HuH-7 (cell line): ENCODE measurements around the gene PLOD1.
"Not testable (repeated sequence)": the region's sequence is repeated elsewhere in the genome, so short reads cannot be mapped to it uniquely, and the experiment has no call there.

Source experiments
- DNase-seq: peaks from one replicate; pipeline ENCODE4 v3.0.0; 2011; ENCODE audit warnings: low spot score

Gene PLOD1

GRCh38 chr1:11939794-11940193 is 5.3 kb downstream of the PLOD1 start:
- DNase-seq, result not testable (repeated sequence)

- no peak for DNase-seq
These were observed 5.9 kb downstream of the PLOD1 start for GRCh38 chr1:11940260-11940921.

DNA sequence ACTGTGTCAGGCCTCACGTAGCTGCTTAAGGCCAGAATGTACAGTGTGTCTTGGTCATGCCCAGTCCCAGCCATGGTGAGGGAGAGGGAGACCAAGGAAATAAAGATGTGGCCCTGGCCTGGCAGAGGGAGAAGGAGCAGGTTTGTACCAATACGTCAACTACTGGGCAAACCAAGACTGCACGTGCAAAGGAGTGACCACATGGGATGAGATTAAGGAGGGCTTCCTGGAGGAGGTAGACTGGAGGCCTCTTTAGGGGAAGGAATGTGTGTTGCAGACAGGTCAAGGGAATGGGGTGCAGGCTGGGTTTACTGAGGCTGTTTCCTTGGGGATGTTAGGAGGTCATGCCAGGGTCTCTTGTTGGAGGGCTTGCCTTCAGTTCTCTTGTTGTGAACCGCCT is 7.8 kb downstream of the PLOD1 start:
- DNase-seq, result no peak

GRCh38 chr1:11943619-11944018 is 9.1 kb downstream of the PLOD1 start:
- DNase-seq, result no peak

DNA sequence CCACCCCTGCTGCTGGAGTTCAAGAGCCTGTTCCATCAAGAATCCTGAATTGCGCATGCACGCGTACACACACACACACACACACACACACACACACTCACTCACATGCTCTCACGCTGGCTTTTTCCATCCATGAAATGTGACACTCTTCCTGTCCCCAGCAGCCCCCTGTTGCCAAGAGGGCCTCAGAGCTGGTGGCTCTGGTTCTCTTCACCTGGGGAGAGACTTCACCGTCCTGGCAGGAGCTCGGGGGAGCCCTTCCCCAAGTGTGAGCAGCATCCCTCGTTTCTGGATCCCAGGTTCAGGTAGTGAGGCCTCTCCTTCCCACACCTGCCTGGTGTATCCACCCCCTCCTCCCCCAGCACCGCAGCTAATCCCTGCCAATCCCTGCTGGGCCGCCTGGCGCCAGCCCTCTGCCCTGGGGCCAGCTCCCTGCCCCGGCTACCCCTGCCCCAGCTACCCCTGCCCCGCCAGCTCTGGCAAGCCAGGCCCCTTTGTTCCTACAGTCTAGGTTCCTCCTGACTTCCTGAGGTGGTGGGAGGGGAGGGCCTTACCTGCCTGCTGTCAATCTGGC is 9.9 kb downstream of the PLOD1 start:
- DNase-seq, result no peak

GRCh38 chr1:11946647-11947046 is 12.1 kb downstream of the PLOD1 start:
- no peak for DNase-seq

GRCh38 chr1:11948822-11949458 is 14.4 kb downstream of the PLOD1 start:
- no peak for DNase-seq

GRCh38 chr1:11951901-11952300 is 17.4 kb downstream of the PLOD1 start:
- no peak for DNase-seq

DNA sequence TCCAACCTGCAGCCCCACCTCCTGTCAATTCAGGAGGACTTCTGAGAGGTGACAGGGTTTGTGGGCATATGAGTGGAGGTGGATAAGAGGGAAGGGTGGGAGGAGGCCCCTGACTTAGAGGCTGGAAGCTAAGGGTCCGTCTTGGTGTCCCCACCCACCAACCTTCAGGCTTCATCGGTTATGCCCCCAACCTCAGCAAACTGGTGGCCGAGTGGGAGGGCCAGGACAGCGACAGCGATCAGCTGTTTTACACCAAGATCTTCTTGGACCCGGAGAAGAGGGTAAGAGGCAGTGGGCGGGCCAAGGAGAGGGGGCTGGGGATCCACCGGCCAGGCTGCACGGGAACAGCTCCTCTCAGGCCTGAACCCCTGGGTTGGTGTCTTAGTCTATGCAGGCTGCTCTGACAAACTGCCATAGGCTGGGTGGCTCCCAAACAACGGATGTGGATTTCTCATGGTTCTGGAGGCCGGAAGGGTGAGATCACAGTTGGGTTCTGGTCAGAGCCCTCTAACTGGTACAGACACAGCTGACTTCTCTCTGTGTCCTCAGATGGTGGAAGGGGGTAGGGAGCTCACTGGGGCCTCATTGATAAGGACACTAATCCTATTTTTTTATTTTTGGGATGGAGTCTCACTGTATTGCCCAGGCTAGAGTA is 18.1 kb downstream of the PLOD1 start:
- DNase-seq, result no peak

DNA sequence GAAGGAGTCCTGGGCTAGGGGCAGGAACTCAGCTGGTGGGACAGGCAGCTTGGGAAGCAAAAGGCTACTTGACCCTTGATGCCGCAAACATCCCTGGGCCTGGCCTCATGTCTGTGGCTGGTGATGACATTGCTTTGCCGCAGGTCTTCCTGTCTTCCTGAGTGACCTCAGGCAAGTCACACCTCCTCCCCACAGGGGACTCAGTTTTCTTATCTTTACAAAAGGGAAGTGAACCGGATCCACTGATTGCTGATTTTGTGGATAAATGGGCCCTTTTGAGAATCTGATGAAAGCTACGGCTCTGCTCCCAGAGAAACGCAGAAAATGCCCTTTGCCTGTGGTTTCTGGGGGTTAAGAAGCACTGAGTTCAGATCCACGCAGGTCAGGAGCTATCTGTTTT is 20.7 kb downstream of the PLOD1 start:
- no peak for DNase-seq

DNA sequence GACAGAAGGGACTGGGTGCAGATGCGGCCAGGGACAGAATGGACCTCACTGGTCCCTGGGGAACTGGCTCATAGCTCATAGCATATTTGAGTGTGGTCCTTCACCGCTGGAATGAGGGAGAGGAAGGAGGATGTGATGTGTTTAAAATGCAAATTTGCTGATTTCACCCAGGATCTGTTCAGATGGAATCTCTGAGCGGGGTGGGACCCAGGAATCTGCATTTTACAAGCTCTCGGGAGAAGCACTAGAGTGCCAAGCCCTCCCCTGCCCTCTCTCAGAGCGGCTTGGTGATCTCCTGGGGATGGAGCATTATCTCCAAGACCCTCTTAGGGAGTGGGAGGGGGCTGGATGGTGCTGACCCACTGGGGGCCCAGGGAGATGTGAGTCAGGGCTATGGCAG is 22.9 kb downstream of the PLOD1 start:
- no peak for DNase-seq

GRCh38 chr1:11957897-11958296 is 23.4 kb downstream of the PLOD1 start:
- DNase-seq, result no peak

DNA sequence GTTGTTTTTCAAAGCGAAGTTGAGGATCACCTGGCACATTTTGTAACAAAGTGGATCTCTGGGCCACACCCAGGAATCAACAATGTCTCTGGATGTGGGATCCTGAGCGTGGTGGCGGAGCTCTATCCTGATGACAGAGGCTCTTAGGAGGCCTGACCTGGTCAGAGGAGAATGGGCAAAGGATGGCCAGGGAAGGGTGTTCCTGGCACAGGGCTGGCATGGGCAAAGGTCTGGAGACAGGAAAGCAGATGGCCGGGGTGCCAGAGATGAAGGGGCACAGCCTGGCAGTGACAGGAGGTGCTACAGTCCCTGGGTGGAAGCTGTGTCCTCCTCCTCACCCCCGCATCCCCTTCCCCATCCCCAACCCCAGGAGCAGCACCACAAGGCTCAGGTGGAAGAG is 25.8 kb downstream of the PLOD1 start:
- DNase-seq, result no peak

DNA sequence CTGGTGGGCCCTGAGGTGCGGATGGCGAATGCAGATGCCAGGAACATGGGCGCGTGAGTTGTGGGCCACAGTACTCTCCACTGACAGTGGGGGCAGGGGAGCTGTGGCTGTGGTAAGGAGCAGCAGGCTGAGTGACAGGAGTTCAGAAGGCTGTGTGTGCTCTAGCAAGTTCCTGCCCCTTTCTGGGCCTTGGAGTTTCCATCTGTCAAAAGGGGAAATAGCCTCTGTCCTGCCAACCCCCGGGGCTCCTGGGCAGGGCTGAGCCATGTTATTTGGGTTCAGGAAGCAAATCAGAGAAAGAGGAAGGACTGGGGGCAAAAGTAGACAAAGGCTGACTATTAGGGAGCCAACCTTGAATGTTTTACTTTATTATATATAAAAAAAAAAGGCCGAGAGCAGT is 26.2 kb downstream of the PLOD1 start:
- DNase-seq, result no peak

- DNase-seq, result peak; percentile 64
These were observed 26.7 kb downstream of the PLOD1 start for GRCh38 chr1:11961230-11961629.

GRCh38 chr1:11963622-11964021 is 29.1 kb downstream of the PLOD1 start:
- DNase-seq, result no peak

GRCh38 chr1:11964656-11965055 is 30.1 kb downstream of the PLOD1 start:
- no peak for DNase-seq

- peak; percentile 93 for DNase-seq
These were observed 32.6 kb downstream of the PLOD1 start for GRCh38 chr1:11967028-11967547.

- DNase-seq, result no peak
These were observed 36.1 kb downstream of the PLOD1 start for GRCh38 chr1:11970441-11971185.

DNA sequence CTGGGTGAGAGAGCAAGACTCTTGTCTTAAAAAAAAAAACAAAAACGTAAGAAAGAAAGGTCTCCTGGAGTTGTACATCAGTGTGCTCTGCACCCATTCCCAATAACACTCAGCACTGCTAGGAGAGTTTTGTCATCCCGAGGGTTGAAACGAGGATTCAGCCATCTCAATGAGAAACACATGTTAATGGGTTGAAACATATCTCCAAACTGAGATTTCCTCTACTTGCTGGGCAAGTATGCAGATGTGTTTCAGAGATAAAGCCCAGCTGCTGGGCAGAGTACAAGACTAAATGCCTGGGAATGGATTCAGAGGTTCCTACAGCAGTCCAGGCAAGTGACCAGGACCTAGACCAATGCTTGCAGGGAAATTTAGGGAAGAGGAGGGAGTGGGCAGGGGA is 43.1 kb downstream of the PLOD1 start:
- DNase-seq, result no peak

GRCh38 chr1:11978301-11978700 is 43.8 kb downstream of the PLOD1 start:
- no peak for DNase-seq
